Mesenchymal stem cell (in vitro differentiated cells and primary cell): Measurements from ENCODE around the gene NR1H2.
"Not testable (repeated sequence)": the region's sequence is repeated elsewhere in the genome, so short reads cannot be mapped to it uniquely, and the experiment has no call there.

ENCODE experiments used
- DNase-seq: peaks from one replicate; pipeline ENCODE4 v3.0.0-alpha.2; 2013
- H2AFZ ChIP-seq: one replicate; pipeline ENCODE4 v1.6.1; 2013; ENCODE audit warnings: low read depth, mild to moderate bottlenecking, control low read depth, inconsistent platforms, low read length, moderate library complexity
- H2AK5ac ChIP-seq: 2 replicates; pipeline ENCODE4 v1.6.1; 2013; ENCODE audit warnings: low read length, moderate library complexity, mild to moderate bottlenecking, inconsistent platforms; ENCODE audit not compliant: severe bottlenecking
- H2BK120ac ChIP-seq: one replicate; pipeline ENCODE4 v1.6.1; 2013; ENCODE audit warnings: low read depth, mild to moderate bottlenecking, inconsistent platforms, low read length, moderate library complexity
- H2BK12ac ChIP-seq, 2 experiments: one replicate each; pipeline ENCODE4 v1.6.1; 2013; ENCODE audit warnings: inconsistent platforms in 2 of 2, low read length in 2 of 2, mild to moderate bottlenecking in 2 of 2, moderate library complexity in 2 of 2, control low read depth in 1 of 2
- H2BK15ac ChIP-seq: one replicate; pipeline ENCODE4 v1.6.1; 2013; ENCODE audit warnings: mild to moderate bottlenecking, low read depth, inconsistent platforms; ENCODE audit not compliant: poor library complexity, severe bottlenecking
- H2BK5ac ChIP-seq: 2 replicates; pipeline ENCODE4 v1.6.1; 2013; ENCODE audit warnings: low read depth, mild to moderate bottlenecking, low read length, control low read depth, inconsistent platforms; ENCODE audit not compliant: poor library complexity, severe bottlenecking
- H3K14ac ChIP-seq, 2 experiments: one replicate each; pipeline ENCODE4 v1.6.1; 2013; ENCODE audit warnings: inconsistent platforms in 2 of 2, low read length in 2 of 2, control low read depth in 1 of 2, mild to moderate bottlenecking in 1 of 2, moderate library complexity in 1 of 2
- H3K18ac ChIP-seq, 2 experiments: one replicate each; pipeline ENCODE4 v1.6.1; 2013; ENCODE audit warnings: inconsistent platforms in 2 of 2, low read length in 2 of 2, control low read depth in 1 of 2, low read depth in 1 of 2, mild to moderate bottlenecking in 1 of 2
- H3K23ac ChIP-seq, 2 experiments: one replicate each; pipeline ENCODE4 v1.6.1; 2013; ENCODE audit warnings: inconsistent platforms in 2 of 2, low read length in 2 of 2, mild to moderate bottlenecking in 2 of 2, moderate library complexity in 2 of 2, control low read depth in 1 of 2
- H3K27ac ChIP-seq: 2 replicates; pipeline ENCODE4 v1.5.1; 2013; ENCODE audit warnings: mild to moderate bottlenecking, moderate library complexity, low read length, control low read depth, inconsistent platforms; ENCODE audit not compliant: poor library complexity, severe bottlenecking
- H3K27me3 ChIP-seq, 2 experiments: 2 replicates each; pipeline versions ENCODE4 v1.6.1 to v1.7.0; 2013; ENCODE audit warnings: low read length in 2 of 2, mild to moderate bottlenecking in 2 of 2, moderate library complexity in 2 of 2, control low read depth in 1 of 2, inconsistent platforms in 1 of 2; ENCODE audit not compliant: control insufficient read depth in 1 of 2, insufficient read depth in 1 of 2
- H3K36me3 ChIP-seq, 2 experiments: 2 replicates each; pipeline versions ENCODE4 v1.6.1 to v1.7.0; 2013; ENCODE audit warnings: low read length in 2 of 2, control low read depth in 1 of 2, inconsistent platforms in 1 of 2, low read depth in 1 of 2, mild to moderate bottlenecking in 1 of 2; ENCODE audit not compliant: insufficient read depth in 2 of 2, control insufficient read depth in 1 of 2
- H3K4ac ChIP-seq, 2 experiments: one replicate each; pipeline ENCODE4 v1.6.1; 2013; ENCODE audit warnings: inconsistent platforms in 2 of 2, low read length in 2 of 2, mild to moderate bottlenecking in 2 of 2, moderate library complexity in 2 of 2, control low read depth in 1 of 2, low read depth in 1 of 2
- H3K4me1 ChIP-seq: 2 replicates; pipeline ENCODE4 v1.6.1; 2013; ENCODE audit warnings: low read depth, low read length, control low read depth; ENCODE audit not compliant: control insufficient read depth, insufficient read depth
- H3K4me2 ChIP-seq: 2 replicates; pipeline ENCODE4 v1.6.1; 2013; ENCODE audit warnings: low read length, mild to moderate bottlenecking, inconsistent platforms; ENCODE audit not compliant: poor library complexity, severe bottlenecking
- H3K4me3 ChIP-seq, 2 experiments: 2 replicates each; pipeline versions ENCODE4 v1.5.1 to v1.7.0; 2013; ENCODE audit warnings: low read length in 2 of 2, mild to moderate bottlenecking in 2 of 2, control low read depth in 1 of 2, low read depth in 1 of 2; ENCODE audit not compliant: insufficient read depth in 1 of 2
- H3K79me1 ChIP-seq: replicated peaks from 2 replicates; pipeline ENCODE4 v1.6.1; 2013; ENCODE audit warnings: mild to moderate bottlenecking, control low read depth, low read length, inconsistent platforms; ENCODE audit not compliant: poor library complexity, severe bottlenecking
- H3K9ac ChIP-seq: 2 replicates; pipeline ENCODE4 v1.7.0; 2013; ENCODE audit warnings: mild to moderate bottlenecking, low read length, moderate library complexity
- H3K9me3 ChIP-seq: 2 replicates; pipeline ENCODE4 v1.7.0; 2013; ENCODE audit warnings: mild to moderate bottlenecking, low read length; ENCODE audit not compliant: control insufficient read depth
- H4K8ac ChIP-seq: one replicate; pipeline ENCODE4 v1.6.1; 2013; ENCODE audit warnings: inconsistent platforms, mild to moderate bottlenecking, low read length, moderate library complexity
- H4K91ac ChIP-seq: one replicate; pipeline ENCODE4 v1.6.1; 2013; ENCODE audit warnings: mild to moderate bottlenecking, low read length, inconsistent platforms
- WGBS: methylation state at CpG from one replicate; pipeline ENCODE4 v1.1.7; 2013; ENCODE audit warnings: mixed read lengths; 5-methylcytosine and 5-hydroxymethylcytosine counted together

The NR1H2 gene

GRCh38 chr19:50333235-50333736 lies 43.0 kb upstream of the NR1H2 start:
- H3K14ac ChIP-seq, result no peak overlapping the region
- H3K23ac ChIP-seq, result no peak overlapping the region
- no peak overlapping the region for H4K8ac ChIP-seq
- H3K4me1 ChIP-seq, result no peaks in the 10 kb centered on the region
- H3K9ac ChIP-seq, result peak overlapping the region; percentile 19
- peak overlapping the region in 1 of 2 experiments; percentile 76 for H3K4me3 ChIP-seq
- H3K9me3 ChIP-seq, result no peaks in the 10 kb centered on the region
- H2BK120ac ChIP-seq, result no peak overlapping the region
- H3K4ac ChIP-seq, result no peak overlapping the region
- H3K27ac ChIP-seq, result no peak overlapping the region
- no peak overlapping the region for H2AK5ac ChIP-seq
- H3K36me3 ChIP-seq, result no peaks in the 10 kb centered on the region
- DNase-seq, result peak; percentile 41
- no peaks in the 10 kb centered on the region for H3K79me1 ChIP-seq
- H3K27me3 ChIP-seq, result peaks cover 29 to 43% of the 10 kb centered on the region in 2 experiments
- H2AFZ ChIP-seq, result no peak overlapping the region
- no peak overlapping the region for H4K91ac ChIP-seq
- H2BK12ac ChIP-seq, result no peak overlapping the region
- no peak overlapping the region for H2BK15ac ChIP-seq
- H2BK5ac ChIP-seq, result no peak overlapping the region
- 7% methylated on average over 31 of the region's 34 CpGs for WGBS
- H3K18ac ChIP-seq, result no peak overlapping the region
- no peak overlapping the region for H3K4me2 ChIP-seq

GRCh38 chr19:50333737-50334617 lies 42.3 kb upstream of the NR1H2 start:
- Histone ChIP-seq H3K23ac (peak overlapping the region in 1 of 2 experiments; percentile 56), H2BK5ac (no peak overlapping the region), H3K79me1 (no peaks in the 10 kb centered on the region), H2AFZ (peak overlapping the region; percentile 47), H4K8ac (no peak overlapping the region), H3K4ac (peak overlapping the region in 1 of 2 experiments; percentile 56), H3K27me3 (peaks cover 29 to 40% of the 10 kb centered on the region in 2 experiments), H3K4me1 (no peaks in the 10 kb centered on the region), H3K36me3 (no peaks in the 10 kb centered on the region), H3K27ac (no peak overlapping the region), H3K4me3 (peak overlapping the region in 1 of 2 experiments; percentile 76), H2BK15ac (no peak overlapping the region), H3K18ac (no peak overlapping the region), H2BK12ac (no peak overlapping the region), H4K91ac (no peak overlapping the region), H2BK120ac (no peak overlapping the region), H2AK5ac (no peak overlapping the region), H3K9ac (peak overlapping the region; percentile 25), H3K9me3 (peaks cover 2% of the 10 kb centered on the region), H3K14ac (no peak overlapping the region), H3K4me2 (no peak overlapping the region)
- 25% methylated on average over 54 of the region's 54 CpGs for WGBS
- peak; percentile 23 for DNase-seq

- H3K4me1 ChIP-seq, result no peaks in the 10 kb centered on the region
- peak overlapping the region; percentile 56 for H4K91ac ChIP-seq
- H2AK5ac ChIP-seq, result no peak overlapping the region
- no peak for DNase-seq
- H3K27me3 ChIP-seq, result peaks cover 24 to 34% of the 10 kb centered on the region in 2 experiments
- no peak overlapping the region for H3K14ac ChIP-seq
- 84% methylated on average over 8 of the region's 12 CpGs for WGBS
- H3K4me2 ChIP-seq, result no peak overlapping the region
- H3K9ac ChIP-seq, result no peak overlapping the region
- H2BK12ac ChIP-seq, result no peak overlapping the region
- no peak overlapping the region for H2BK5ac ChIP-seq
- H2BK120ac ChIP-seq, result no peak overlapping the region
- H3K23ac ChIP-seq, result no peak overlapping the region
- H3K4ac ChIP-seq, result no peak overlapping the region
- peaks cover 3% of the 10 kb centered on the region for H3K9me3 ChIP-seq
- H2AFZ ChIP-seq, result no peak overlapping the region
- no peak overlapping the region for H3K27ac ChIP-seq
- H4K8ac ChIP-seq, result no peak overlapping the region
- H2BK15ac ChIP-seq, result no peak overlapping the region
- H3K4me3 ChIP-seq, result no peak overlapping the region
- no peaks in the 10 kb centered on the region for H3K36me3 ChIP-seq
- no peaks in the 10 kb centered on the region for H3K79me1 ChIP-seq
- H3K18ac ChIP-seq, result no peak overlapping the region
These were observed 41.4 kb upstream of the NR1H2 start for GRCh38 chr19:50334741-50335421.

GRCh38 chr19:50337031-50337430 lies 39.2 kb upstream of the NR1H2 start:
- not testable (repeated sequence) for H2AK5ac ChIP-seq, H4K91ac ChIP-seq, H3K14ac ChIP-seq, H4K8ac ChIP-seq, H2BK12ac ChIP-seq, H3K27ac ChIP-seq, H3K36me3 ChIP-seq, H2BK15ac ChIP-seq, H3K9ac ChIP-seq, DNase-seq, H3K79me1 ChIP-seq, H3K23ac ChIP-seq, H3K18ac ChIP-seq, H3K9me3 ChIP-seq, H3K4ac ChIP-seq, H3K4me1 ChIP-seq, H2BK120ac ChIP-seq, H2AFZ ChIP-seq, H2BK5ac ChIP-seq, H3K4me3 ChIP-seq, H3K4me2 ChIP-seq
- peaks cover 11 to 16% of the 10 kb centered on the region in 2 experiments for H3K27me3 ChIP-seq
- WGBS, result 88% methylated on average over 5 of the region's 6 CpGs
